NCI-H446 treated with DMSO at 0.1 percent for 48 hours (cell line): ENCODE measurements around the gene PANX2.

ENCODE experiments used
- DNase-seq: peaks from one replicate; lab custom pipeline; 2025; lab: John Stamatoyannopoulos, UW

PANX2 gene

GRCh38 chr22:50216055-50216683 lies 45.6 kb downstream of the PANX2 start:
- no peak for DNase-seq

- DNase-seq = no peak
These were observed 46.4 kb downstream of the PANX2 start for GRCh38 chr22:50216684-50217520.

- no peak for DNase-seq
These were observed 47.1 kb downstream of the PANX2 start for GRCh38 chr22:50217543-50218152.

GRCh38 chr22:50218153-50218995 lies 47.8 kb downstream of the PANX2 start:
- DNase-seq = no peak

- DNase-seq = no peak
These were observed 48.6 kb downstream of the PANX2 start for GRCh38 chr22:50218996-50219727.

- no peak for DNase-seq
These were observed 49.5 kb downstream of the PANX2 start for GRCh38 chr22:50219800-50220602.

GRCh38 chr22:50220603-50221409 lies 50.3 kb downstream of the PANX2 start:
- DNase-seq = no peak

GRCh38 chr22:50221410-50222300 lies 51.1 kb downstream of the PANX2 start:
- no peak for DNase-seq

- no peak for DNase-seq
These were observed 52.0 kb downstream of the PANX2 start for GRCh38 chr22:50222508-50222907.

- DNase-seq = no peak
These were observed 53.5 kb downstream of the PANX2 start for GRCh38 chr22:50224071-50224470.

GRCh38 chr22:50225200-50225969 lies 54.9 kb downstream of the PANX2 start:
- DNase-seq = no peak

- no peak for DNase-seq
These were observed 55.7 kb downstream of the PANX2 start for GRCh38 chr22:50226063-50226874.

- no peak for DNase-seq
These were observed 56.3 kb downstream of the PANX2 start for GRCh38 chr22:50226875-50227165.

GRCh38 chr22:50227579-50228215 lies 57.2 kb downstream of the PANX2 start:
- DNase-seq = no peak

- DNase-seq = no peak
These were observed 57.8 kb downstream of the PANX2 start for GRCh38 chr22:50228366-50228765.

- no peak for DNase-seq
These were observed 58.8 kb downstream of the PANX2 start for GRCh38 chr22:50229370-50229769.
